Hepatocyte (in vitro differentiated cells): ENCODE measurements around the gene UBE2E1.

Experiments used
- CTCF ChIP-seq: fragments of 200-600 bp; sonication (generic); IDR thresholded peaks from 2 replicates; pipeline ENCODE4 v1.5.1; 2016; ENCODE audit warnings: antibody characterized with exemption, mild to moderate bottlenecking; ENCODE audit not compliant: poor library complexity
- EZH2phosphoT487 ChIP-seq: fragments of 200-600 bp; sonication (generic); IDR thresholded peaks from one replicate; pipeline ENCODE4 v1.6.1; 2018; ENCODE audit warnings: antibody characterized with exemption, mild to moderate bottlenecking, low read depth, moderate library complexity; ENCODE audit not compliant: unreplicated experiment, severe bottlenecking

GRCh38 chr3:23776352-23776891 is 29.3 kb upstream of the UBE2E1 start:
- TF ChIP-seq CTCF (no peak), EZH2phosphoT487 (no peak)
